GM18505 (cell line): ENCODE measurements around the gene ASCC2.

Experiments
- ATAC-seq: cut with Tn5 transposase; IDR thresholded peaks from one replicate; pipeline ENCODE4 v1.9.1; 2021; ENCODE audit not compliant: unreplicated experiment
- POLR2A ChIP-seq: IDR thresholded peaks from 4 replicates; pipeline ENCODE4 v1.6.1; 2011; ENCODE audit warnings: borderline replicate concordance; ENCODE audit not compliant: insufficient read depth, insufficient read length; ENCODE audit errors: extremely low read depth

ASCC2 gene

GRCh38 chr22:29837741-29838598 is at the start of gene ASCC2:
Gene ASCC2, minus strand, starts transcription at chr22:29838274. Its CDS starts 5,949 bp downstream, at chr22:29832325.
- peak; percentile 92 for TF ChIP-seq POLR2A
- ATAC-seq, result peak; percentile 94

GRCh38 chr22:29887358-29887757 is 49.3 kb upstream of the ASCC2 start:
- no peak for TF ChIP-seq POLR2A
- no peak for ATAC-seq

GRCh38 chr22:29886596-29886995 is 48.5 kb upstream of the ASCC2 start:
- no peak for ATAC-seq
- TF ChIP-seq POLR2A, result no peak

- no peak for ATAC-seq
- TF ChIP-seq POLR2A, result no peak
These were observed 47.5 kb upstream of the ASCC2 start for GRCh38 chr22:29885610-29886009.

GRCh38 chr22:29883775-29884097 is 45.7 kb upstream of the ASCC2 start:
- no peak for ATAC-seq

GRCh38 chr22:29883045-29883774 is 45.1 kb upstream of the ASCC2 start, which contains the start of gene MTMR3:
Gene MTMR3, plus strand, starts transcription at chr22:29883174. Its CDS starts 87,886 bp downstream, at chr22:29971060.
- peak; percentile 73 for TF ChIP-seq POLR2A
- peak; percentile 76 for ATAC-seq

More at GRCh38 chr22:29883775-29884097, 45.7 kb upstream of the ASCC2 start:
- TF ChIP-seq POLR2A, result no peak

DNA sequence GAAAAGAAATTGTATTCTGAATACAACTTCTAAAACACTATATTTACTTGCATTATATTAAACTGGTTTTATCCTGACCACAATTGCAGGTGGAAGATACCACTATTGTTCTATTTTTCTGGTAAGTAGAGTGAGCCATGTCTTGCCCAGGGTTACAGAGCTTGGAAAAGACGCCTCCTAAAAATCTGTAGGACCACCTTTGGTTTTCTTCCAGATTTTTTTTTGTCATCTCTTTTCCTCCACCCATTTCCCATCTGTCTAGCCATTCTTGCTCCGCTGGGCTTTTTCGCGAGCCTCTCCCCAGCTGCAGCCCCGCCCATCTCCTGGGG is 44.6 kb upstream of the ASCC2 start:
- no peak for ATAC-seq
- no peak for TF ChIP-seq POLR2A

- no peak for TF ChIP-seq POLR2A
- ATAC-seq, result no peak
These were observed 41.7 kb upstream of the ASCC2 start for GRCh38 chr22:29879753-29880152.

GRCh38 chr22:29877620-29878019 is 39.5 kb upstream of the ASCC2 start:
- TF ChIP-seq POLR2A, result no peak
- no peak for ATAC-seq

DNA sequence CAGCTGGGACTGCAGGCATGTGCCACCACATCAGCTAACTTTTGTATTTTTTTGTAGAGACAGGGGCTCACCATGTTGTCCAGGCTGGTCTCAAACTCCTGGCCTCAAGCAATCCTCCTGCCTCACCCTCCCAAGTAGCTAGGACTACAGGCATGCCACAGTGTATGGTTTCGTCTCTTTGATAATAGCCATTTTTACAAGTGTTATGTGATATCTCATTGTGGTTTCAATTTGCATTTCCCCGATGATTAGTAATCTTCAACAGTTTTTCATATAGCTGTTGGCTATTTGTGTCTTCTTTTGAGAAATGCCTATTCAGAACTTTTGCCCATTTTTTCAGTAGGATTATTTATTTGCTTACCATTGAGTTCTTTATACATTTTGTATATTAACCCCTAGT is 35.9 kb upstream of the ASCC2 start:
- ATAC-seq, result no peak

DNA sequence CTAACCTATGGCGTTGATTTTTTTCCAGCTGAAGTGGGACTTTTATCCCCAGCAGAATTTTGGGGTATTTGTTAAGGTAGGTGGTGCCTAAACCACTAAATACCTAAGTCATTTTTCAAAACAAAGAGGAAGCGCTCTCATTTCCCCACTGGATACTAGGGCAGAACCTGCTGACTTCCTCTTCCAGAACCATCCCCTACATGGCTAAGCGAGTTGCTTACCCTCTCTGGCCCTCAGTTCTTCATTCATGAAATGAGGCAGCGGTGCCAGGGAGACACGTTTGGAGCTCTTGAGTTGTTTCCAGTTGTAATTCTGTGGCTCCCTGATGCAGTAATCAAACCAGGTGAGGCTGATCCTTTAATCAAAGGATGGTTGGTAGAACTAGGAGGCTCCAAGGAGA is 34.9 kb upstream of the ASCC2 start:
- ATAC-seq, result no peak
- no peak for TF ChIP-seq POLR2A

More for the DNA sequence above, 35.9 kb upstream of the ASCC2 start:
- no peak for TF ChIP-seq POLR2A

- no peak for TF ChIP-seq POLR2A
- no peak for ATAC-seq
These were observed 34.2 kb upstream of the ASCC2 start for GRCh38 chr22:29872144-29872893.

DNA sequence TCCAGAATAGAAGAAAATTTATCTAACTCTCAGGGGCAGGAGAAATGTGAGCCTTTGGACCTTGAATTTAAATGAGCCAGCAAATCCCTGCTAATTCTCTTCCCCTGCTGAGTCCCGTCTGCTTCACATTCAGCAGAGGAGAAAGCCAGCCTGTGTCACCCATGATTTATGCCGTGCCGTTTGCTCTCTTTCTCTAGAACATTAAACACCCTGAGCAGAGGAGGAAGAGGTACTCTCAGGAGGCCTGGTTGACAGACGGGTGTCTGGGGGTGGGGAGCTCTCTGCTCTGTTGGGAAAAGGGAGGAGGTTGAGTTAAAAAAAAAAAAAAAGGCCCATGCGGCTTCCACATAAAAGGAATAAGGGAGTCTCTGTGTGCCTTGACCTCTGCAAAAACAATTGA is 33.6 kb upstream of the ASCC2 start:
- no peak for ATAC-seq
- no peak for TF ChIP-seq POLR2A

- no peak for ATAC-seq
- no peak for TF ChIP-seq POLR2A
These were observed 32.5 kb upstream of the ASCC2 start for GRCh38 chr22:29870574-29870973.

GRCh38 chr22:29867851-29868250 is 29.8 kb upstream of the ASCC2 start:
- no peak for ATAC-seq
- TF ChIP-seq POLR2A, result no peak
